Activated naive CD8-positive, alpha-beta T cell treated with anti-CD3 and anti-CD28 coated beads for 36 hours (primary cell): Measurements from ENCODE around the gene CBX6. TPM values are rescaled to one million over a fixed set of nuclear protein-coding genes. Genes with fewer than 3 reads are reported as not detected.

Source experiments
- total RNA-seq, 2 experiments: library from RNA; stranded (reverse); gene quantifications; one replicate each; pipeline ENCODE4 v1.2.3, GENCODE V29; 2021

CBX6 gene
- total RNA-seq, 2 experiments from 2014 or later: 141 TPM

Other genes starting within 250 kb of the CBX6 start
- gene FAM227A, start 215.8 kb downstream of the CBX6 start, total RNA-seq: under 1 TPM; 0.35 to 0.50 TPM
- 10 to 100 TPM; 11.5 to 11.9 TPM for gene CBY1, start 215.6 kb downstream of the CBX6 start, total RNA-seq
- 100 to 1,000 TPM; 193 to 211 TPM for gene TOMM22, start 190.3 kb downstream of the CBX6 start, total RNA-seq
- gene JOSD1, start 171.3 kb downstream of the CBX6 start, total RNA-seq: 10 to 100 TPM; 79.4 to 83.7 TPM
- 10 to 100 TPM; 82.4 TPM for gene GTPBP1, start 166.3 kb downstream of the CBX6 start, total RNA-seq
- 10 to 100 TPM; 72.3 to 74.2 TPM for gene SUN2, start 116.2 kb downstream of the CBX6 start, total RNA-seq
- gene DNAL4, start 78.1 kb downstream of the CBX6 start, total RNA-seq: 1 to 10 TPM; 6.7 to 7.4 TPM
- gene NPTXR, start 28.2 kb downstream of the CBX6 start, total RNA-seq: under 1 TPM; 0.85 to 0.88 TPM
- gene APOBEC3A, start 85.4 kb upstream of the CBX6 start, total RNA-seq: not detected
- 1 to 10 TPM; 3.4 TPM for gene APOBEC3B, start 110.1 kb upstream of the CBX6 start, total RNA-seq
- 10 to 100 TPM; 61.6 to 63.1 TPM for gene APOBEC3C, start 142.0 kb upstream of the CBX6 start, total RNA-seq
- gene APOBEC3D, start 148.9 kb upstream of the CBX6 start, total RNA-seq: 10 to 100 TPM; 23.1 to 24.1 TPM
- 10 to 100 TPM; 19.4 to 20.4 TPM for gene APOBEC3F, start 168.6 kb upstream of the CBX6 start, total RNA-seq
- 10 to 100 TPM; 44.2 to 44.3 TPM for gene APOBEC3G, start 205.1 kb upstream of the CBX6 start, total RNA-seq
- gene APOBEC3H, start 225.0 kb upstream of the CBX6 start, total RNA-seq: 1 to 10 TPM; 4.3 to 5.3 TPM